GM11168 (cell line): ENCODE measurements around the gene SLC12A7.
"Not testable (repeated sequence)": the region's sequence is repeated elsewhere in the genome, so short reads cannot be mapped to it uniquely, and the experiment has no call there.

Experiments
- in situ Hi-C: fragments of 300-500 bp; cut with MboI; formaldehyde crosslinking; loops from one replicate; pipeline ENCODE4 v1.12.0; 2022; ENCODE audit warnings: low sequenced_read_pairs; ENCODE audit not compliant: unreplicated experiment

The SLC12A7 gene

GRCh38 chr5:1031306-1031959, 80.4 kb downstream of the SLC12A7 start:
- in situ Hi-C loops: no loop called here

GRCh38 chr5:1030801-1031271, 81.0 kb downstream of the SLC12A7 start:
- in situ Hi-C loops: no loop called here

GRCh38 chr5:1029945-1030625, 81.8 kb downstream of the SLC12A7 start:
- in situ Hi-C loops: no loop called here

- in situ Hi-C loops: no loop called here
These were observed 82.5 kb downstream of the SLC12A7 start for GRCh38 chr5:1029282-1029944.

GRCh38 chr5:1028481-1029281, 83.2 kb downstream of the SLC12A7 start:
- in situ Hi-C loops: no loop called here

GRCh38 chr5:1027631-1028441, 84.0 kb downstream of the SLC12A7 start:
- in situ Hi-C loops: no loop called here

GRCh38 chr5:1026700-1027621, 84.9 kb downstream of the SLC12A7 start:
- in situ Hi-C loops: no loop called here

GRCh38 chr5:1021969-1022336, 89.9 kb downstream of the SLC12A7 start:
- in situ Hi-C loops: not testable (repeated sequence)

GRCh38 chr5:1021136-1021968, 90.5 kb downstream of the SLC12A7 start:
- in situ Hi-C loops: no loop called here

- in situ Hi-C loops: no loop called here
These were observed 91.4 kb downstream of the SLC12A7 start for GRCh38 chr5:1020452-1020961.

GRCh38 chr5:1019001-1019905, 92.6 kb downstream of the SLC12A7 start:
- in situ Hi-C loops: no loop called here

GRCh38 chr5:1018596-1018995, 93.3 kb downstream of the SLC12A7 start:
- in situ Hi-C loops: no loop called here

GRCh38 chr5:1017691-1018455, 94.0 kb downstream of the SLC12A7 start:
- in situ Hi-C loops: no loop called here

GRCh38 chr5:1017056-1017455, 94.8 kb downstream of the SLC12A7 start:
- in situ Hi-C loops: no loop called here

- in situ Hi-C loops: no loop called here
These were observed 95.4 kb downstream of the SLC12A7 start for GRCh38 chr5:1016476-1016875.

GRCh38 chr5:1016036-1016435, 95.8 kb downstream of the SLC12A7 start:
- in situ Hi-C loops: no loop called here
